C4-2B (cell line): ENCODE results near the gene TPK1.
A peak's percentile ranks its signal among the peaks of the same experiment; 100 is the strongest.

ENCODE experiments used
- H3K27ac ChIP-seq: fragments of 450-650 bp; 2 replicates; pipeline ENCODE4 v1.5.1; 2017
- ZFX ChIP-seq: fragments of 450-650 bp; IDR thresholded peaks from 2 replicates; pipeline ENCODE4 v1.6.1; 2017
- TF ChIP-seq, protein P1 (sequence below): fragments of 450-650 bp; conservative IDR thresholded peaks from 2 replicates; pipeline ENCODE4 v1.5.1; 2017; ENCODE audit warnings: mild to moderate bottlenecking

TPK1 gene

GRCh38 chr7:144761493-144761892 is 74.4 kb downstream of the TPK1 start:
- no peak for TF ChIP-seq ZFX
- TF ChIP-seq, protein P1, sequence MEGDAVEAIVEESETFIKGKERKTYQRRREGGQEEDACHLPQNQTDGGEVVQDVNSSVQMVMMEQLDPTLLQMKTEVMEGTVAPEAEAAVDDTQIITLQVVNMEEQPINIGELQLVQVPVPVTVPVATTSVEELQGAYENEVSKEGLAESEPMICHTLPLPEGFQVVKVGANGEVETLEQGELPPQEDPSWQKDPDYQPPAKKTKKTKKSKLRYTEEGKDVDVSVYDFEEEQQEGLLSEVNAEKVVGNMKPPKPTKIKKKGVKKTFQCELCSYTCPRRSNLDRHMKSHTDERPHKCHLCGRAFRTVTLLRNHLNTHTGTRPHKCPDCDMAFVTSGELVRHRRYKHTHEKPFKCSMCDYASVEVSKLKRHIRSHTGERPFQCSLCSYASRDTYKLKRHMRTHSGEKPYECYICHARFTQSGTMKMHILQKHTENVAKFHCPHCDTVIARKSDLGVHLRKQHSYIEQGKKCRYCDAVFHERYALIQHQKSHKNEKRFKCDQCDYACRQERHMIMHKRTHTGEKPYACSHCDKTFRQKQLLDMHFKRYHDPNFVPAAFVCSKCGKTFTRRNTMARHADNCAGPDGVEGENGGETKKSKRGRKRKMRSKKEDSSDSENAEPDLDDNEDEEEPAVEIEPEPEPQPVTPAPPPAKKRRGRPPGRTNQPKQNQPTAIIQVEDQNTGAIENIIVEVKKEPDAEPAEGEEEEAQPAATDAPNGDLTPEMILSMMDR, result no peak
- no peak overlapping the region for H3K27ac ChIP-seq

DNA sequence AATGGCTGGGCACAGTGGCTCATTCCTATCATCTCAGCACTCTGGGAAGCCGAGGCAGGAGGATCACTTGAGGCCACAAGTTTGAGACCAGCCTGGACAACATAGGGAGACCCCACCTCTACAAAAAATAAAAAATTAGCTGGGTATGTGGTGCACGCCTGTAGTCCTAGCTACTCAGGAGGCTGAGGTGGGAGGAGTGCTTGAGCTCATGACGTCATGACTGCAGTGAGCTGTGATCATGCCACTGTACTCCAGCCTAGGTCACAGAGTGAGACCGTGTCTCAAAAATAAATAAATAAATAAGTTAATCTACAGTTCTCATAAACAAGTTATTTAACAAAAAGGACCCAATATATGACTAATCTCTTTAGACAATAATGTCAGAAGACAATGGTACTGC is 76.2 kb downstream of the TPK1 start:
- H3K27ac ChIP-seq, result no peak overlapping the region
- TF ChIP-seq, protein P1, result no peak
- no peak for TF ChIP-seq ZFX

DNA sequence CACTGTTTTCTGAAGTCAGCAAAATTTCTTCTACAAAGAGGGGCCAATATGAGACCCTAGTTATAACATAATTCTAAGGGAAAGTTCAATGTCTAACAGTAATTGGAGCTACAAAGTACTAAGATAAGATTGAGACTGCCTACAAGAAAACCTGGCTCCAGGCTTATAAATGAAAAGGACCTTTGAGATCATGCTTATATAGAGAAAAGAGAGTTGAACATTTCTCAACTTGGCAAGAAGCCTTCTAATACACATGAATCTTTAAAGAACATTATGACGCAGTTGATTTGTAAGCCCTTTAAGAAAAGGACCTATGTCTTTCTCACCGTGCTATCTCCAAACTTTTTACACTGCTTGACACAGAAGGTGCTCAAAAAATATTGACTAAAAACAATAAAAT is 87.9 kb downstream of the TPK1 start:
- no peak for TF ChIP-seq ZFX
- TF ChIP-seq, protein P1, result no peak
- H3K27ac ChIP-seq, result no peak overlapping the region

GRCh38 chr7:144738708-144739314 is 97.0 kb downstream of the TPK1 start:
- TF ChIP-seq, protein P1, result peak; percentile 92
- no peak for TF ChIP-seq ZFX
- no peak overlapping the region for H3K27ac ChIP-seq

- H3K27ac ChIP-seq, result no peak overlapping the region
- TF ChIP-seq, protein P1, result no peak
- no peak for TF ChIP-seq ZFX
Measured at GRCh38 chr7:144738146-144738545, 97.7 kb downstream of the TPK1 start.

GRCh38 chr7:144736880-144737493 is 98.9 kb downstream of the TPK1 start:
- H3K27ac ChIP-seq, result no peak overlapping the region
- TF ChIP-seq ZFX, result no peak
- TF ChIP-seq, protein P1, result no peak

- TF ChIP-seq ZFX, result no peak
- TF ChIP-seq, protein P1, result no peak
- H3K27ac ChIP-seq, result no peak overlapping the region
Measured at GRCh38 chr7:144735505-144736276, 100.2 kb downstream of the TPK1 start.
